C4-2B (cell line): ENCODE measurements around the gene YIPF1.
"Not testable (repeated sequence)": the region's sequence is repeated elsewhere in the genome, so short reads cannot be mapped to it uniquely, and the experiment has no call there.

Source experiments
- ZFX ChIP-seq: fragments of 450-650 bp; IDR thresholded peaks from 2 replicates; pipeline ENCODE4 v1.6.1; 2017
- TF ChIP-seq, protein P1 (sequence below): fragments of 450-650 bp; conservative IDR thresholded peaks from 2 replicates; pipeline ENCODE4 v1.5.1; 2017; ENCODE audit warnings: mild to moderate bottlenecking

DNA sequence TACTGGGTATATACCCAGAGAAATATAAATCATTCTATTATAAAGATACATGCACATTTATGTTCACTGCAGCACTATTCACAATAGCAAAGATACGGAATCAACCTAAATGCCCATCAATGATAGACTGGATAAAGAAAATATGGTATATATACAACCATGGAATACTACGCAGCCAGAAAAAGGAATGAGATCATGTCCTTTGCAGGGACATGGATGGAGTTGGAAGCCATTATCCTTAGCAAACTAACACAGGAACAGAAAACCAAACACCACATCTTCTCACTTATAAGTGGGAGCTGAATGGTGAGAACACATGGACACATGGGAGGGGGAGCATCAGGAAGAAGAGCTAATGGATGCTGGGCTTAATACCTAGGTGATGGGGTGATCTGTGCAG is 7.7 kb downstream of the YIPF1 start:
- TF ChIP-seq, protein P1, sequence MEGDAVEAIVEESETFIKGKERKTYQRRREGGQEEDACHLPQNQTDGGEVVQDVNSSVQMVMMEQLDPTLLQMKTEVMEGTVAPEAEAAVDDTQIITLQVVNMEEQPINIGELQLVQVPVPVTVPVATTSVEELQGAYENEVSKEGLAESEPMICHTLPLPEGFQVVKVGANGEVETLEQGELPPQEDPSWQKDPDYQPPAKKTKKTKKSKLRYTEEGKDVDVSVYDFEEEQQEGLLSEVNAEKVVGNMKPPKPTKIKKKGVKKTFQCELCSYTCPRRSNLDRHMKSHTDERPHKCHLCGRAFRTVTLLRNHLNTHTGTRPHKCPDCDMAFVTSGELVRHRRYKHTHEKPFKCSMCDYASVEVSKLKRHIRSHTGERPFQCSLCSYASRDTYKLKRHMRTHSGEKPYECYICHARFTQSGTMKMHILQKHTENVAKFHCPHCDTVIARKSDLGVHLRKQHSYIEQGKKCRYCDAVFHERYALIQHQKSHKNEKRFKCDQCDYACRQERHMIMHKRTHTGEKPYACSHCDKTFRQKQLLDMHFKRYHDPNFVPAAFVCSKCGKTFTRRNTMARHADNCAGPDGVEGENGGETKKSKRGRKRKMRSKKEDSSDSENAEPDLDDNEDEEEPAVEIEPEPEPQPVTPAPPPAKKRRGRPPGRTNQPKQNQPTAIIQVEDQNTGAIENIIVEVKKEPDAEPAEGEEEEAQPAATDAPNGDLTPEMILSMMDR: not testable (repeated sequence)
- TF ChIP-seq ZFX: not testable (repeated sequence)
